K562 (cell line): ENCODE results near the gene COX20. TPM values are rescaled to one million over a fixed set of nuclear protein-coding genes. Genes with fewer than 3 reads are reported as not detected.

Experiments used
- ATAC-seq: fragments of 200-7000 bp; cut with Tn5 transposase; 3 replicates; pipeline ENCODE4 v1.9.1; 2020; ENCODE audit warnings: moderate library complexity
- BruUV-seq: library from RNA; stranded (reverse); fragments of 400-500 nt; replicated peaks from 2 replicates; lab custom pipeline; 2021; lab: Mats Ljungman, UMichigan
- CTCF ChIA-PET: fragments of 300-600 bp; formaldehyde crosslinking; extraction: SDS; loops from one replicate; lab custom pipeline; 2021; ENCODE audit warnings: low intra/inter-chr PET ratio; lab: Yijun Ruan, JAX
- POLR2A ChIA-PET: fragments of 300-600, 350-650 bp; sonication (Branson Sonifier 250); formaldehyde crosslinking; extraction: SDS; loops from one replicate; lab custom pipeline; 2021; ENCODE audit warnings: antibody characterized with exemption, inconsistent platforms; lab: Yijun Ruan, JAX
- DNase-seq, 4 experiments: peaks; one replicate each; pipeline versions ENCODE4 v3.0.0 to v3.0.0-alpha.2; 2011 to 2018; ENCODE audit warnings: low spot score in 3 of 4, mixed read lengths in 3 of 4; ENCODE audit errors: extremely low read depth in 1 of 4
- FAIRE-seq: peaks from 2 replicates; lab custom pipeline; 2011; peaks lifted over from hg19 to GRCh38; lab: Jason Lieb, UNC
- H2AFZ ChIP-seq: 2 replicates; pipeline ENCODE4 v1.6.0; 2011; ENCODE audit warnings: low read depth, low read length, control low read depth, inconsistent platforms
- H3K27ac ChIP-seq: fragments of 200-600 bp; 3 replicates; pipeline ENCODE4 v1.8.0; 2011; ENCODE audit warnings: low read depth, mild to moderate bottlenecking, control low read depth, inconsistent platforms, low read length, moderate library complexity, mixed read lengths; ENCODE audit errors: extremely low read depth
- H3K27me3 ChIP-seq, 2 experiments: fragments of 300-600 bp in 1 of 2; 2 replicates in 1 of 2; 3 replicates in 1 of 2; pipeline versions ENCODE4 v1.6.0 to v1.8.0; 2011; ENCODE audit warnings: inconsistent platforms in 2 of 2, low read length in 2 of 2, mild to moderate bottlenecking in 1 of 2, mixed read lengths in 1 of 2, moderate library complexity in 1 of 2; ENCODE audit not compliant: control insufficient read depth in 2 of 2, insufficient read depth in 2 of 2
- H3K36me3 ChIP-seq: fragments of 300-600 bp; 3 replicates; pipeline ENCODE4 v1.8.0; 2011; ENCODE audit warnings: mild to moderate bottlenecking, low read length, inconsistent platforms; ENCODE audit not compliant: control insufficient read depth, insufficient read depth
- H3K4me1 ChIP-seq, 2 experiments: fragments of 200-600 bp in 1 of 2; replicated peaks in 1 of 2; 2 replicates in 1 of 2; 3 replicates in 1 of 2; pipeline versions ENCODE4 v1.5.1 to v1.8.0; 2011; ENCODE audit warnings: inconsistent platforms in 2 of 2, low read length in 2 of 2, mild to moderate bottlenecking in 1 of 2, mixed read lengths in 1 of 2, moderate library complexity in 1 of 2; ENCODE audit not compliant: control insufficient read depth in 2 of 2, insufficient read depth in 2 of 2
- H3K4me2 ChIP-seq: 2 replicates; pipeline ENCODE4 v1.6.1; 2011; ENCODE audit warnings: low read length, control low read depth, inconsistent platforms, mixed read lengths; ENCODE audit not compliant: insufficient read depth
- H3K4me3 ChIP-seq: fragments of 200-600 bp; sonication (generic), shearing (Covaris generic); 2 replicates; pipeline ENCODE4 v1.5.1; 2016; ENCODE audit warnings: control low read depth, inconsistent platforms
- H3K79me2 ChIP-seq: fragments of 200-600 bp; 3 replicates; pipeline ENCODE4 v1.8.0; 2011; ENCODE audit warnings: low read length, inconsistent platforms; ENCODE audit not compliant: control insufficient read depth, insufficient read depth
- H3K9ac ChIP-seq, 2 experiments: 2 replicates each; pipeline versions ENCODE4 v1.6.0 to v1.6.1; 2011; ENCODE audit warnings: low read depth in 2 of 2, low read length in 2 of 2, control low read depth in 1 of 2, inconsistent platforms in 1 of 2, mild to moderate bottlenecking in 1 of 2, mixed read lengths in 1 of 2; ENCODE audit not compliant: insufficient read depth in 1 of 2
- H3K9me1 ChIP-seq: one replicate; pipeline ENCODE4 v1.6.0; 2011; ENCODE audit warnings: inconsistent platforms, mild to moderate bottlenecking, low read length, moderate library complexity; ENCODE audit not compliant: control insufficient read depth, insufficient read depth
- H3K9me3 ChIP-seq: replicated peaks from 2 replicates; pipeline ENCODE4 v1.5.1; 2011; ENCODE audit warnings: low read depth, low read length, inconsistent platforms; ENCODE audit not compliant: control insufficient read depth, insufficient read depth
- H4K20me1 ChIP-seq: replicated peaks from 2 replicates; pipeline ENCODE4 v1.6.1; 2011; ENCODE audit warnings: low read length, inconsistent platforms, mixed read lengths; ENCODE audit not compliant: control insufficient read depth, insufficient read depth
- CREBBP ChIP-seq: IDR thresholded peaks from one replicate; pipeline ENCODE4 v1.6.1; 2012; ENCODE audit warnings: low read depth, mild to moderate bottlenecking, control low read depth, inconsistent platforms, low read length
- ETS2 ChIP-seq: IDR thresholded peaks from 2 replicates; pipeline ENCODE4 v1.6.1; 2016; ENCODE audit warnings: borderline replicate concordance, missing genetic modification characterization, mild to moderate bottlenecking, moderate library complexity, missing compliant biosample characterization; ENCODE audit not compliant: poor library complexity, severe bottlenecking
- HBP1 ChIP-seq: fragments of 450-650 bp; formaldehyde crosslinking; IDR thresholded peaks from 2 replicates; pipeline ENCODE4 v1.4.0; 2022; ENCODE audit warnings: missing genetic modification characterization
- HCFC1 ChIP-seq: IDR thresholded peaks from 2 replicates; pipeline ENCODE4 v1.6.1; 2012; ENCODE audit warnings: low read depth, low read length, improper control_type of control experiment
- NCOA2 ChIP-seq, 2 experiments: fragments of 450-650 bp; IDR thresholded peaks; 2 replicates each; pipeline ENCODE4 v1.6.1; 2018; ENCODE audit warnings: mild to moderate bottlenecking in 2 of 2, moderate library complexity in 1 of 2; ENCODE audit not compliant: partially characterized antibody in 2 of 2
- USF1 ChIP-seq: sonication (generic); formaldehyde crosslinking; IDR thresholded peaks from 2 replicates; pipeline ENCODE4 v1.9.0; 2022; ENCODE audit warnings: mild to moderate bottlenecking, missing genetic modification reagents
- ZC3H4 ChIP-seq: sonication (generic); formaldehyde crosslinking; IDR thresholded peaks from 2 replicates; pipeline ENCODE4 v1.9.0; 2021; ENCODE audit warnings: missing genetic modification reagents, borderline replicate concordance
- ZNF707 ChIP-seq: fragments of 250-450 bp; sonication (Bioruptor Pico); conservative IDR thresholded peaks from 2 replicates; pipeline ENCODE4 v1.8.0; 2022; ENCODE audit warnings: inconsistent platforms, mild to moderate bottlenecking, moderate library complexity
- WGBS: fragments of 100-300 bp; shearing (Covaris generic); methylation state at CpG from one replicate; pipeline ENCODE4 v1.1.6; 2016; ENCODE audit warnings: low coverage, mixed read lengths; ENCODE audit not compliant: insufficient coverage; ENCODE audit errors: missing lambda C conversion rate; 5-methylcytosine and 5-hydroxymethylcytosine counted together
- in situ Hi-C: fragments of 300-500 bp; cut with MboI; formaldehyde crosslinking; loops from 4 replicates; pipeline ENCODE4 v1.15.0; 2018; ENCODE audit warnings: inconsistent platforms, mixed read lengths
- intact Hi-C: fragments of 100-400 bp; cut with micrococcal nuclease; formaldehyde crosslinking; loops from 2 replicates; pipeline ENCODE4 v1.14.2; 2022
- polyA plus RNA-seq, 8 experiments: library from polyadenylated mRNA; depleted of rRNA in 4 of 8; stranded (reverse) in 5 of 8; unstranded in 3 of 8; fragments of >200 nt; fragmentation: Nextera tagmentation in 2 of 8; fragmentation: Illumina TruSeq in 1 of 8; extraction: Ambion mirVana in 2 of 8; extraction: Trizol in 1 of 8; gene quantifications; 2 replicates each; pipeline versions ENCODE4 v1.2.1 to v1.2.3, GENCODE V29; 2011 to 2014; ENCODE audit warnings: inconsistent platforms in 1 of 8, missing spikeins in 1 of 8
- total RNA-seq, 7 experiments: library from RNA; depleted of rRNA in 6 of 7; stranded (reverse); fragments of >200 nt in 6 of 7; fragmentation: Illumina TruSeq in 2 of 7; extraction: Trizol in 2 of 7; gene quantifications; 2 replicates each; pipeline versions ENCODE4 v1.2.1 to v1.2.3, GENCODE V29; 2011 to 2021; ENCODE audit warnings: low replicate concordance in 1 of 7
- TF ChIP-seq, protein P1 (sequence below), 3 experiments: fragments of 200-800 bp in 1 of 3; fragments of 250-450 bp in 1 of 3; fragments of 450-650 bp in 1 of 3; sonication (Bioruptor Pico) in 1 of 3; sonication (Bioruptor generic) in 1 of 3; formaldehyde crosslinking in 1 of 3; IDR thresholded peaks; 2 replicates each; pipeline versions ENCODE4 v1.6.1 to v1.8.0; 2016 to 2022; ENCODE audit warnings: mild to moderate bottlenecking in 2 of 3, missing genetic modification characterization in 2 of 3, missing compliant biosample characterization in 1 of 3, moderate library complexity in 1 of 3

Gene COX20
- total and polyA plus RNA-seq, 9 of the 15 experiments (the other 6 are each of a cell fraction or from before 2014, with no cell fraction given) = 41.5 to 192 (median 84.3) TPM

GRCh38 chr1:244789731-244790130 is 45.7 kb upstream of the COX20 start:
- TF ChIP-seq ZNF707 (CRISPR knock-in tag) (no peak), CREBBP (no peak), USF1 (CRISPR knock-in tag) (no peak), ZC3H4 (CRISPR knock-in tag) (no peak), NCOA2 (IDR thresholded peaks at IDR 0.05; ENCODE audit: partially characterized antibody in 2 of 2) (no peak), HCFC1 (no peak), ETS2 (tag) (no peak), HBP1 (CRISPR knock-in tag) (no peak)
- TF ChIP-seq, protein P1, sequence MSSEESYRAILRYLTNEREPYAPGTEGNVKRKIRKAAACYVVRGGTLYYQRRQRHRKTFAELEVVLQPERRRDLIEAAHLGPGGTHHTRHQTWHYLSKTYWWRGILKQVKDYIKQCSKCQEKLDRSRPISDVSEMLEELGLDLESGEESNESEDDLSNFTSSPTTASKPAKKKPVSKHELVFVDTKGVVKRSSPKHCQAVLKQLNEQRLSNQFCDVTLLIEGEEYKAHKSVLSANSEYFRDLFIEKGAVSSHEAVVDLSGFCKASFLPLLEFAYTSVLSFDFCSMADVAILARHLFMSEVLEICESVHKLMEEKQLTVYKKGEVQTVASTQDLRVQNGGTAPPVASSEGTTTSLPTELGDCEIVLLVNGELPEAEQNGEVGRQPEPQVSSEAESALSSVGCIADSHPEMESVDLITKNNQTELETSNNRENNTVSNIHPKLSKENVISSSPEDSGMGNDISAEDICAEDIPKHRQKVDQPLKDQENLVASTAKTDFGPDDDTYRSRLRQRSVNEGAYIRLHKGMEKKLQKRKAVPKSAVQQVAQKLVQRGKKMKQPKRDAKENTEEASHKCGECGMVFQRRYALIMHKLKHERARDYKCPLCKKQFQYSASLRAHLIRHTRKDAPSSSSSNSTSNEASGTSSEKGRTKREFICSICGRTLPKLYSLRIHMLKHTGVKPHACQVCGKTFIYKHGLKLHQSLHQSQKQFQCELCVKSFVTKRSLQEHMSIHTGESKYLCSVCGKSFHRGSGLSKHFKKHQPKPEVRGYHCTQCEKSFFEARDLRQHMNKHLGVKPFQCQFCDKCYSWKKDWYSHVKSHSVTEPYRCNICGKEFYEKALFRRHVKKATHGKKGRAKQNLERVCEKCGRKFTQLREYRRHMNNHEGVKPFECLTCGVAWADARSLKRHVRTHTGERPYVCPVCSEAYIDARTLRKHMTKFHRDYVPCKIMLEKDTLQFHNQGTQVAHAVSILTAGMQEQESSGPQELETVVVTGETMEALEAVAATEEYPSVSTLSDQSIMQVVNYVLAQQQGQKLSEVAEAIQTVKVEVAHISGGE (CRISPR knock-in tag; IDR thresholded peaks at IDR 0.05) = no peak
- no TSS peak for BruUV-seq
- Histone ChIP-seq H3K27me3 (peaks cover 31 to 51% of the 10 kb centered on the region in 2 experiments), H3K79me2 (no peaks in the 10 kb centered on the region), H3K9me1 (no peaks in the 10 kb centered on the region), H4K20me1 (no peaks in the 10 kb centered on the region), H3K4me1 (peaks cover 0 to 6% of the 10 kb centered on the region in 2 experiments; a peak in 2 of 5 replicates), H3K9me3 (no peaks in the 10 kb centered on the region), H3K9ac (no peak overlapping the region), H3K4me2 (no peak overlapping the region), H3K4me3 (no peak overlapping the region), H3K27ac (no peak overlapping the region), H2AFZ (no peak overlapping the region), H3K36me3 (no peaks in the 10 kb centered on the region)
- no peak for DNase-seq
- ChIA-PET CTCF (no interaction called here), POLR2A (interaction anchor here (0.6 to 2.3 kb wide), 4 partner anchors 10 to 363 kb away, joined by 3 to 6 read pairs (median 3); no protein-coding TSS in a partner anchor)
- intact Hi-C loops (no loop called here), in situ Hi-C loops (no loop called here)
- ATAC-seq = no peak
- no peak for FAIRE-seq
- WGBS = 1% methylated on average over 4 of the region's 4 CpGs
